ENCODE measurements around the gene CAPN2. TPM values are rescaled to one million over a fixed set of nuclear protein-coding genes. Genes with fewer than 3 reads are reported as not detected.

CAPN2 gene
- total and polyA plus RNA-seq, 2 experiments from 2014 or later: 8.4 to 17.8 TPM

DNA sequence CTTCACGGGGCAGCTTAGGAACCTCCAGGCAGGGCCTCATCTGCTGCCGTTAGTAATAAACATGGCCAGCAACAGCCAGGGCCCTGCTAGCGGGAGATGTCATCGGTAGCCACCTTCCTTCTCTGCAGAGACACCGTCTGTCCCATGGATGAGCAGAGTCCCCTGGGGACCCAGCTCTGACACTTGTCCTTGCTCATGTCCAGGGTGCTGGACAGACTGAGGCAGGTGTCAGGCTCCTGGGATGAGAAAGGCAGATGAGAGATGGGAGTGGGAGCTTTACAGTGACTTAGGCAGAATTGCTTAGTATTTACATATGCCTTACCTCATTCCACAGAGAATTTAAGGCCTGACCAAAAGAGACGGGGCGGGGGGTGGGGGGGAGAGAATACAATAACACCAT, 25.0 kb downstream of the CAPN2 start (continued):
- TF ChIP-seq, protein P1, sequence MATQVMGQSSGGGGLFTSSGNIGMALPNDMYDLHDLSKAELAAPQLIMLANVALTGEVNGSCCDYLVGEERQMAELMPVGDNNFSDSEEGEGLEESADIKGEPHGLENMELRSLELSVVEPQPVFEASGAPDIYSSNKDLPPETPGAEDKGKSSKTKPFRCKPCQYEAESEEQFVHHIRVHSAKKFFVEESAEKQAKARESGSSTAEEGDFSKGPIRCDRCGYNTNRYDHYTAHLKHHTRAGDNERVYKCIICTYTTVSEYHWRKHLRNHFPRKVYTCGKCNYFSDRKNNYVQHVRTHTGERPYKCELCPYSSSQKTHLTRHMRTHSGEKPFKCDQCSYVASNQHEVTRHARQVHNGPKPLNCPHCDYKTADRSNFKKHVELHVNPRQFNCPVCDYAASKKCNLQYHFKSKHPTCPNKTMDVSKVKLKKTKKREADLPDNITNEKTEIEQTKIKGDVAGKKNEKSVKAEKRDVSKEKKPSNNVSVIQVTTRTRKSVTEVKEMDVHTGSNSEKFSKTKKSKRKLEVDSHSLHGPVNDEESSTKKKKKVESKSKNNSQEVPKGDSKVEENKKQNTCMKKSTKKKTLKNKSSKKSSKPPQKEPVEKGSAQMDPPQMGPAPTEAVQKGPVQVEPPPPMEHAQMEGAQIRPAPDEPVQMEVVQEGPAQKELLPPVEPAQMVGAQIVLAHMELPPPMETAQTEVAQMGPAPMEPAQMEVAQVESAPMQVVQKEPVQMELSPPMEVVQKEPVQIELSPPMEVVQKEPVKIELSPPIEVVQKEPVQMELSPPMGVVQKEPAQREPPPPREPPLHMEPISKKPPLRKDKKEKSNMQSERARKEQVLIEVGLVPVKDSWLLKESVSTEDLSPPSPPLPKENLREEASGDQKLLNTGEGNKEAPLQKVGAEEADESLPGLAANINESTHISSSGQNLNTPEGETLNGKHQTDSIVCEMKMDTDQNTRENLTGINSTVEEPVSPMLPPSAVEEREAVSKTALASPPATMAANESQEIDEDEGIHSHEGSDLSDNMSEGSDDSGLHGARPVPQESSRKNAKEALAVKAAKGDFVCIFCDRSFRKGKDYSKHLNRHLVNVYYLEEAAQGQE (IDR thresholded peaks at IDR 0.05; ENCODE audit: unreplicated experiment): no peak
- TF ChIP-seq NANOG (IDR thresholded peaks at IDR 0.05; ENCODE audit: borderline replicate concordance): no peak

DNA sequence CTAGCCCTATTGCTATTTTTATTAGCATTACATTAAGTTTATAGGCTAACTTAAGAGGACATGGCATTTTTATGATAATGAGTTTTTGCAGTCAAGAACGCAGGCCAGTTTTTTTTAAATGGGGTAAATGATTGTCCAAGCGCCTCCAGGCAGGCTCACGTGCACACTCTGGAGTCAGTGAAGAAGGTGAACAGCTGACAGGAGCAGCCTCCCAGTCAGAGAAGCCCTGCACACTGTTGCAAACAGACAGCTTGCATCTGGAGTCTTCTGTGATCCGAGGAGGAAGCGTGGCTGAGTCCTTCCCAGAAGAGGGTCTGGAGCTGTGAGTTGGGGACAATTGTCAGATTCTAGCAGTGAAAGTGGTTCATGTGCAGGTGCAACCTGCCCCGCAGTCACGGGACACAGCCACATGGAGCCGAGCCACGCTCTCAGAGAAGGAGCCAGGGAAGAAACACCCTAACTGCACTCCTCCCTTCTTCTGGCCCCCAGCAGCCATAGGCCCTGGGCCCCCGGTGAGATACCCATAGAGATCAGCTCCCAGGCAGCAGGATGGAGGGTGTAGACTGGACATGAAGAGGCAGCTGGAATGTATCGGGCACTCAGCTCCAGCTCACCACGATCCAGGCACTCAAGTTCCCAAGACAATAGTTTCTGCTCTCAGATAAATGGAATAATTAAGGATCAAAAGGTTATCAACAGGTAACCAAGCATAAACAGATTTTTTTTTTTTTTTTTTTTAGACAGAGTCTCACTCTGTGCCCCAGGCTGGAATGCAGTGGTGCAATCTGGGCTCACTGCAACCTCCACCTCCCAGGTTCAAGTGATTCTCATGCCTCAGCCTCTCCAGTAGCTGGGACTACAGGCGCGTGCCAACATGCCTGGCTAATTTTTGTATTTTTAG, 26.4 kb downstream of the CAPN2 start:
- no peaks in the 10 kb centered on the region for H3F3A ChIP-seq (replicated peaks; ENCODE audit: low read depth)
- H3K27ac Mint-ChIP-seq: no peak overlapping the region
- peaks cover 10% of the 10 kb centered on the region for H3K27me3 Mint-ChIP-seq (ENCODE audit: insufficient read depth, low read depth, poor library complexity)
- peaks cover 23% of the 10 kb centered on the region for H3K4me1 Mint-ChIP-seq
- no peak for DNase-seq (ENCODE audit: low spot score)
- H3K36me3 ChIP-seq (ENCODE audit: insufficient read depth): no peaks in the 10 kb centered on the region
- H3K79me2 ChIP-seq (replicated peaks; ENCODE audit: insufficient read depth): no peaks in the 10 kb centered on the region
- H3K9me2 ChIP-seq (ENCODE audit: insufficient read depth): no peaks in the 10 kb centered on the region
- no peak overlapping the region for H2AFZ ChIP-seq
- H3K4me2 ChIP-seq: no peak overlapping the region
- no peak overlapping the region for H3K4me3 ChIP-seq
- H3K4me1 ChIP-seq (ENCODE audit: insufficient read depth): peaks cover 16% of the 10 kb centered on the region
- no peak for ATAC-seq
- no peaks in the 10 kb centered on the region for H3K36me3 Mint-ChIP-seq (ENCODE audit: low read depth)
- H4K20me1 ChIP-seq (replicated peaks; ENCODE audit: insufficient read depth): no peaks in the 10 kb centered on the region; the same call in 1 of the 2 replicates
- no peaks in the 10 kb centered on the region; the same call in 2 of the 3 replicates for H3K9me3 Mint-ChIP-seq
- no peak overlapping the region for H3K27ac ChIP-seq (ENCODE audit: low read depth)
- no peak overlapping the region for H3K4me3 Mint-ChIP-seq
- 0 out of 2 replicates have a peak, but pooled peaks cover under 1% of the 10 kb centered on the region for H3K27me3 ChIP-seq (ENCODE audit: insufficient read depth)
- TF ChIP-seq POLR2AphosphoS5 (IDR thresholded peaks at IDR 0.05; ENCODE audit: low read depth) (no peak), ZNF114 (CRISPR knock-in tag; IDR thresholded peaks at IDR 0.05) (no peak), NANOG (IDR thresholded peaks at IDR 0.05; ENCODE audit: borderline replicate concordance) (no peak), STAT1 (IDR thresholded peaks at IDR 0.05; ENCODE audit: unreplicated experiment) (no peak), CREB1 (CRISPR knock-in tag; IDR thresholded peaks at IDR 0.05; ENCODE audit: low read depth) (no peak), JUNB (IDR thresholded peaks at IDR 0.05; ENCODE audit: unreplicated experiment) (no peak)
- TF ChIP-seq, protein P1 (IDR thresholded peaks at IDR 0.05; ENCODE audit: unreplicated experiment): no peak
- TF ChIP-seq, protein P2, sequence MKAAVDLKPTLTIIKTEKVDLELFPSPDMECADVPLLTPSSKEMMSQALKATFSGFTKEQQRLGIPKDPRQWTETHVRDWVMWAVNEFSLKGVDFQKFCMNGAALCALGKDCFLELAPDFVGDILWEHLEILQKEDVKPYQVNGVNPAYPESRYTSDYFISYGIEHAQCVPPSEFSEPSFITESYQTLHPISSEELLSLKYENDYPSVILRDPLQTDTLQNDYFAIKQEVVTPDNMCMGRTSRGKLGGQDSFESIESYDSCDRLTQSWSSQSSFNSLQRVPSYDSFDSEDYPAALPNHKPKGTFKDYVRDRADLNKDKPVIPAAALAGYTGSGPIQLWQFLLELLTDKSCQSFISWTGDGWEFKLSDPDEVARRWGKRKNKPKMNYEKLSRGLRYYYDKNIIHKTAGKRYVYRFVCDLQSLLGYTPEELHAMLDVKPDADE (IDR thresholded peaks at IDR 0.05): no peak
- TF ChIP-seq, protein P3, sequence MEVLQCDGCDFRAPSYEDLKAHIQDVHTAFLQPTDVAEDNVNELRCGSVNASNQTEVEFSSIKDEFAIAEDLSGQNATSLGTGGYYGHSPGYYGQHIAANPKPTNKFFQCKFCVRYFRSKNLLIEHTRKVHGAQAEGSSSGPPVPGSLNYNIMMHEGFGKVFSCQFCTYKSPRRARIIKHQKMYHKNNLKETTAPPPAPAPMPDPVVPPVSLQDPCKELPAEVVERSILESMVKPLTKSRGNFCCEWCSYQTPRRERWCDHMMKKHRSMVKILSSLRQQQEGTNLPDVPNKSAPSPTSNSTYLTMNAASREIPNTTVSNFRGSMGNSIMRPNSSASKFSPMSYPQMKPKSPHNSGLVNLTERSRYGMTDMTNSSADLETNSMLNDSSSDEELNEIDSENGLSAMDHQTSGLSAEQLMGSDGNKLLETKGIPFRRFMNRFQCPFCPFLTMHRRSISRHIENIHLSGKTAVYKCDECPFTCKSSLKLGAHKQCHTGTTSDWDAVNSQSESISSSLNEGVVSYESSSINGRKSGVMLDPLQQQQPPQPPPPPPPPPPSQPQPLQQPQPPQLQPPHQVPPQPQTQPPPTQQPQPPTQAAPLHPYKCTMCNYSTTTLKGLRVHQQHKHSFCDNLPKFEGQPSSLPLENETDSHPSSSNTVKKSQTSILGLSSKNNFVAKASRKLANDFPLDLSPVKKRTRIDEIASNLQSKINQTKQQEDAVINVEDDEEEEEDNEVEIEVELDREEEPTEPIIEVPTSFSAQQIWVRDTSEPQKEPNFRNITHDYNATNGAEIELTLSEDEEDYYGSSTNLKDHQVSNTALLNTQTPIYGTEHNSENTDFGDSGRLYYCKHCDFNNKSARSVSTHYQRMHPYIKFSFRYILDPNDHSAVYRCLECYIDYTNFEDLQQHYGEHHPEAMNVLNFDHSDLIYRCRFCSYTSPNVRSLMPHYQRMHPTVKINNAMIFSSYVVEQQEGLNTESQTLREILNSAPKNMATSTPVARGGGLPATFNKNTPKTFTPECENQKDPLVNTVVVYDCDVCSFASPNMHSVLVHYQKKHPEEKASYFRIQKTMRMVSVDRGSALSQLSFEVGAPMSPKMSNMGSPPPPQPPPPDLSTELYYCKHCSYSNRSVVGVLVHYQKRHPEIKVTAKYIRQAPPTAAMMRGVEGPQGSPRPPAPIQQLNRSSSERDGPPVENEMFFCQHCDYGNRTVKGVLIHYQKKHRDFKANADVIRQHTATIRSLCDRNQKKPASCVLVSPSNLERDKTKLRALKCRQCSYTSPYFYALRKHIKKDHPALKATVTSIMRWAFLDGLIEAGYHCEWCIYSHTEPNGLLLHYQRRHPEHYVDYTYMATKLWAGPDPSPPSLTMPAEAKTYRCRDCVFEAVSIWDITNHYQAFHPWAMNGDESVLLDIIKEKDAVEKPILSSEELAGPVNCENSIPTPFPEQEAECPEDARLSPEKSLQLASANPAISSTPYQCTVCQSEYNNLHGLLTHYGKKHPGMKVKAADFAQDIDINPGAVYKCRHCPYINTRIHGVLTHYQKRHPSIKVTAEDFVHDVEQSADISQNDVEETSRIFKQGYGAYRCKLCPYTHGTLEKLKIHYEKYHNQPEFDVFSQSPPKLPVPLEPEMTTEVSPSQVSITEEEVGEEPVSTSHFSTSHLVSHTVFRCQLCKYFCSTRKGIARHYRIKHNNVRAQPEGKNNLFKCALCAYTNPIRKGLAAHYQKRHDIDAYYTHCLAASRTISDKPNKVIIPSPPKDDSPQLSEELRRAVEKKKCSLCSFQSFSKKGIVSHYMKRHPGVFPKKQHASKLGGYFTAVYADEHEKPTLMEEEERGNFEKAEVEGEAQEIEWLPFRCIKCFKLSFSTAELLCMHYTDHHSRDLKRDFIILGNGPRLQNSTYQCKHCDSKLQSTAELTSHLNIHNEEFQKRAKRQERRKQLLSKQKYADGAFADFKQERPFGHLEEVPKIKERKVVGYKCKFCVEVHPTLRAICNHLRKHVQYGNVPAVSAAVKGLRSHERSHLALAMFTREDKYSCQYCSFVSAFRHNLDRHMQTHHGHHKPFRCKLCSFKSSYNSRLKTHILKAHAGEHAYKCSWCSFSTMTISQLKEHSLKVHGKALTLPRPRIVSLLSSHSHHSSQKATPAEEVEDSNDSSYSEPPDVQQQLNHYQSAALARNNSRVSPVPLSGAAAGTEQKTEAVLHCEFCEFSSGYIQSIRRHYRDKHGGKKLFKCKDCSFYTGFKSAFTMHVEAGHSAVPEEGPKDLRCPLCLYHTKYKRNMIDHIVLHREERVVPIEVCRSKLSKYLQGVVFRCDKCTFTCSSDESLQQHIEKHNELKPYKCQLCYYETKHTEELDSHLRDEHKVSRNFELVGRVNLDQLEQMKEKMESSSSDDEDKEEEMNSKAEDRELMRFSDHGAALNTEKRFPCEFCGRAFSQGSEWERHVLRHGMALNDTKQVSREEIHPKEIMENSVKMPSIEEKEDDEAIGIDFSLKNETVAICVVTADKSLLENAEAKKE (CRISPR knock-in tag; IDR thresholded peaks at IDR 0.05): no peak
